ENCODE measurements around the gene EPHA8. TPM values are rescaled to one million over a fixed set of nuclear protein-coding genes. Genes with fewer than 3 reads are reported as not detected.

EPHA8 gene
- total and polyA plus RNA-seq, 2 of the 4 experiments (the other 2 are of a cell fraction): not detected

DNA sequence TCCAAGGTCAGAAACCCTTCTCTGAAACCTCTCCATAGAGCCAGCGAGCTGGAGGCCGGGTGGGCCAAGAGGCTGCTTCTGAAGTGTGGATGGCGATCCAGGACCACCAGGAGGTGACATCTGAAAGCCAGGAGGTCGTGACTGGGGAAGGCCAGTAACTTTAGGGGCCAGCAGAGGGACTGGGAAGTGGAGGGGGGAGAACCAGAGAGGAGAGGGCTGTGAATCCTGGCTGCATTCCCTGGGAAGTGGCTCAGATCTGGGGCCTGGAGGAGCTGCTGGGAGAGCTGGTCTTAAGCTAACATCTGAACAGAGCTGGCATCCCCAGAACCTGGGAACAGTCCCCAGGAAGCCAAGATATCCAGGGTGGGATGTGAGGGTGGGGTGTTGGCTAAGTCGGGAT is 11.3 kb upstream of the EPHA8 start:
- no peak for ATAC-seq (ENCODE audit: low read depth)
- no peak overlapping the region for H2AK5ac ChIP-seq (ENCODE audit: low read depth, low read length)
- H3K56ac ChIP-seq (ENCODE audit: extremely low read depth, insufficient read depth, low read length): no peak overlapping the region
- H3K36me3 ChIP-seq (ENCODE audit: control insufficient read depth, insufficient read depth, low read length): no peaks in the 10 kb centered on the region
- H2AK9ac ChIP-seq (replicated peaks; ENCODE audit: low read depth, low read length, poor library complexity): no peak overlapping the region
- no peak overlapping the region for H4K91ac ChIP-seq (ENCODE audit: insufficient read depth, low read depth, low read length)
- no peak overlapping the region for H3K4me2 ChIP-seq (ENCODE audit: low read depth, low read length)
- POLR2A ChIA-PET (ENCODE audit: unreplicated experiment): no interaction called here
- no peak for TF ChIP-seq CEBPB (IDR thresholded peaks at IDR 0.05; ENCODE audit: low read depth, low read length)
- TF ChIP-seq RFX5 (IDR thresholded peaks at IDR 0.05; ENCODE audit: low read depth, low read length): no peak
- no peak for TF ChIP-seq BHLHE40 (IDR thresholded peaks at IDR 0.05; ENCODE audit: low read depth, low read length)
- no peak overlapping the region for H3K18ac ChIP-seq (ENCODE audit: low read depth, low read length)
- no peak overlapping the region for H4K5ac ChIP-seq (ENCODE audit: low read depth, low read length)
- H2BK15ac ChIP-seq (ENCODE audit: low read depth, low read length): no peak overlapping the region
- no peaks in the 10 kb centered on the region for H3K4me1 ChIP-seq (ENCODE audit: control insufficient read depth, insufficient read depth, low read length)
- intact Hi-C loops (cut with micrococcal nuclease): no loop called here
- H4K20me1 ChIP-seq (ENCODE audit: insufficient read depth, low read length): no peaks in the 10 kb centered on the region
- no peak overlapping the region for H3K4ac ChIP-seq (ENCODE audit: low read depth, low read length)
- no peak overlapping the region for H2AFZ ChIP-seq (replicated peaks; ENCODE audit: low read length, poor library complexity)
- no peaks in the 10 kb centered on the region for H3K79me1 ChIP-seq (ENCODE audit: low read depth in 1 of 2, low read length in 2 of 2)
- dilution Hi-C loops (cut with HindIII; ENCODE audit: low sequenced_read_pairs, unreplicated experiment): no loop called here
- in situ Hi-C loops (cut with MboI; ENCODE audit: low sequenced_read_pairs): no loop called here
- CTCF ChIA-PET: no interaction called here
- no peak overlapping the region for H3K14ac ChIP-seq (replicated peaks; ENCODE audit: low read depth, low read length)
- no peak overlapping the region for H3K23ac ChIP-seq (ENCODE audit: low read depth, low read length)
- H3K9me3 ChIP-seq (ENCODE audit: control insufficient read depth, insufficient read depth, low read length): no peaks in the 10 kb centered on the region
- no TSS peak for BruUV-seq (replicated peaks)
- H2BK120ac ChIP-seq (ENCODE audit: low read depth, low read length): no peak overlapping the region
- no peak overlapping the region for H2BK20ac ChIP-seq (ENCODE audit: low read depth, low read length)
- no peak overlapping the region for H3K4me3 ChIP-seq (ENCODE audit: insufficient read depth, low read depth, low read length)
- no peak overlapping the region for H3K27ac ChIP-seq (ENCODE audit: insufficient read depth, low read length)
- WGBS, 2 experiments (ENCODE audit: extremely low coverage in 2 of 2, insufficient read length in 1 of 2): 8% methylated on average over 2 of the region's 5 CpGs; no CpG with 5 or more reads in 1 of the 2 experiments
- H3K27me3 ChIP-seq (ENCODE audit: control insufficient read depth, insufficient read depth, low read length): peaks cover 93% of the 10 kb centered on the region
- no peak overlapping the region for H3K9ac ChIP-seq (ENCODE audit: low read depth, low read length)
- no peak overlapping the region for H2BK5ac ChIP-seq (ENCODE audit: low read depth, low read length, poor library complexity, severe bottlenecking)
- DNase-seq: no peak
- H3K9me1 ChIP-seq (ENCODE audit: insufficient read depth, low read length): no peaks in the 10 kb centered on the region
- H4K8ac ChIP-seq (ENCODE audit: low read depth in 2 of 2, low read length in 2 of 2): no peak overlapping the region
